ENCODE results near the gene DHCR7.

- TF ChIP-seq NFIC (IDR thresholded peaks at IDR 0.05; ENCODE audit: borderline replicate concordance) (no peak), FOXM1 (IDR thresholded peaks at IDR 0.05; ENCODE audit: low read depth) (no peak), CHD2 (IDR thresholded peaks at IDR 0.05; ENCODE audit: low read length, partially characterized antibody) (no peak), FOXJ3 (CRISPR knock-in tag; IDR thresholded peaks at IDR 0.05) (no peak), CTCF (IDR thresholded peaks at IDR 0.05) (no peak), MAX (IDR thresholded peaks at IDR 0.05; ENCODE audit: low read depth) (no peak), YY1 (IDR thresholded peaks at IDR 0.05; ENCODE audit: low read depth) (no peak), TAF1 (IDR thresholded peaks at IDR 0.05; ENCODE audit: borderline replicate concordance, low read depth, low read length) (no peak), EP300 (IDR thresholded peaks at IDR 0.05; ENCODE audit: borderline replicate concordance in 1 of 2, low read depth in 1 of 2, low read length in 1 of 2) (no peak), POLR2AphosphoS5 (IDR thresholded peaks at IDR 0.05; ENCODE audit: low read depth, low read length) (no peak), MEF2A (IDR thresholded peaks at IDR 0.05; ENCODE audit: borderline replicate concordance, low read depth) (no peak), FOSL2 (IDR thresholded peaks at IDR 0.05; ENCODE audit: borderline replicate concordance, low read depth) (no peak)
Measured at GRCh38 chr11:71447791-71448256, 369 bp downstream of the DHCR7 start.
